Erythroblast (primary cell): ENCODE measurements around the gene SETD1B.
"Not testable (repeated sequence)": the region's sequence is repeated elsewhere in the genome, so short reads cannot be mapped to it uniquely, and the experiment has no call there.

Experiments
- DNase-seq, 2 experiments: peaks; one replicate each; lab custom pipeline; 2025; lab: John Stamatoyannopoulos, UW
- GATA1 ChIP-seq: IDR thresholded peaks from 2 replicates; pipeline ENCODE4 v1.6.1; 2011; ENCODE audit warnings: low read depth, mild to moderate bottlenecking, control low read depth, low read length, moderate library complexity
- POLR2A ChIP-seq: IDR thresholded peaks from 2 replicates; pipeline ENCODE4 v1.6.1; 2011; ENCODE audit warnings: mild to moderate bottlenecking, low read length

Gene SETD1B

GRCh38 chr12:121861636-121862254, 57.9 kb downstream of the SETD1B start:
- TF ChIP-seq GATA1 (no peak), POLR2A (no peak)
- DNase-seq, result peak; percentile 53 to 59

DNA sequence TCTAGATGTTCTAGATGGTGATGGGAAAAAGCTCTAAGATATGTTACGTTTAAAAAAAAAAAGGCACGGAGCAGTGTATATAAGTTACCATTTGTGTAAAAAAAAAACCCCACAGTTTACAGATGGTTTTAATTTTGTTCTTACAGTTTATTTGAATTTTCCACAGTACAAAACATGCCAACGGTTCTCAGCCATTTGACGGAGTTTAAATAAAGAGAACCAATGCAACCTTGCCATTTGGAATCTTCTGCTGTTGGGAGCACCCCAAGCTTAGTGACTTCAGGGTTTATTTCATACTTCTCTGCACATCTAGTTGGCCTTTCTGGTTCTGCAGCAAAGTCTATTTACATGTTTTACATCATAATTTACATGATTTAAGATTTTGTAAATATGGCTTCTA, 62.5 kb downstream of the SETD1B start:
- DNase-seq, result no peak
- TF ChIP-seq GATA1 (no peak), POLR2A (no peak)

DNA sequence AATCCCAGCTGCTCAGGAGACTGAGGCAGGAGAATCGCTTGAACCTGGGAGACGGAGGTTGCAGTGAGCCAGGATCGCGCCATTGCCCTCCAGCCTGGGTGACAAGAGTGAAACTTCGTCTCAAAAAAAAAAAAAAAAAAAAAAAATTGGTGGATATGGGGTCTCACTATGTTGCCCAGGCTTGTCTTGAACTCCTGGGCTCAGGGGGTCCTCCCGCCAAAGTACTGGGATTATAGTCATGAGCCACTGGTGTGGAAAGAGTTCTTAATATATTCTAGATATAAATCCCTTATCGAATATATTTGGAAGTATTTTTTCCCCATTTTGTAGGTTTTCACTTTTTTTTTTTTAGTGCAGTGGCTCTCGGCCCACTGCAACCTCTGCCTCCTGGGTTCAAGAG, 65.4 kb downstream of the SETD1B start:
- DNase-seq, result not testable (repeated sequence)

GRCh38 chr12:121871467-121871866, 67.7 kb downstream of the SETD1B start:
- peak; percentile 93 to 99 for DNase-seq

GRCh38 chr12:121872546-121873215, 68.9 kb downstream of the SETD1B start:
- peak in 1 of 2 experiments; percentile 49 for DNase-seq
- no peak for TF ChIP-seq POLR2A
- no peak for TF ChIP-seq GATA1

More at GRCh38 chr12:121871467-121871866, 67.7 kb downstream of the SETD1B start:
- peak; percentile 90 for TF ChIP-seq GATA1
- TF ChIP-seq POLR2A, result peak; percentile 65

DNA sequence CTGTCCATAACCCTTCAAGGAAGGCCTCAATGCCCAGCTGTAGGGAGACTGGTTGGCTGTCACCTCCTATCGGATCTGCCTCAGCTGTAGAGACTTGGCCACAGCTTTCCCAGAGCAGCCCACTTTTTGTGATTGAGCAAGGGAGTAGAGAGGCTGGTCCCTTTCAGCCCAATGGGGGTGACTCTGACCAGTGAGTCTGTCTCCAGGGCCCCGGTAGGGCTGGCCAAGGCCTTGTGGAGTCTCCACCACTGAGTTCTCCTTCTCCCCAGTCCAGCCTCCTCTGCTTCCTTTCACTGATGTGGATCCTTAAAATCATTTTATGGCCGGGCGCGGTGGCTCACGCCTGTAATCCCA, 69.4 kb downstream of the SETD1B start:
- TF ChIP-seq GATA1 (no peak), POLR2A (no peak)
- DNase-seq, result no peak

DNA sequence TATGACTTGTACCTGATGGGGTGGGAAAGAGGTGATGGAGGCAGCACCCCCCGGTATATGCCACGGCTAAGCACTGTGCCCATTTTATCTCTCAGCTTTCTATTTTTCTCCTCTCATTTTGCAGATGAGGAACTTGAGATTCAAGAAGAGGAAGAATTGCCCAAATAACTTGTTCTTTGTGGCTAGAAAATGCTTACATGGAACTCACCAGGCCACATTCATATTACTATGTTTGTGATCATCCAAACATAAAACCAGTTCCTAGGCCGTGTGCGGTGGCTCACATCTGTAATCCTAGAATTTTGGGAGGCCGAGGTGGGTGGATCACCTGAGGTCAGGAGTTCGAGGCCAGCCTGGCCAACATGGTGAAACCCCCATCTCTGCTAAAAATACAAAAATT, 70.3 kb downstream of the SETD1B start:
- TF ChIP-seq POLR2A, result no peak
- no peak for DNase-seq

GRCh38 chr12:121875582-121875981, 71.8 kb downstream of the SETD1B start:
- no peak for DNase-seq
- no peak for TF ChIP-seq POLR2A
- TF ChIP-seq GATA1, result no peak

DNA sequence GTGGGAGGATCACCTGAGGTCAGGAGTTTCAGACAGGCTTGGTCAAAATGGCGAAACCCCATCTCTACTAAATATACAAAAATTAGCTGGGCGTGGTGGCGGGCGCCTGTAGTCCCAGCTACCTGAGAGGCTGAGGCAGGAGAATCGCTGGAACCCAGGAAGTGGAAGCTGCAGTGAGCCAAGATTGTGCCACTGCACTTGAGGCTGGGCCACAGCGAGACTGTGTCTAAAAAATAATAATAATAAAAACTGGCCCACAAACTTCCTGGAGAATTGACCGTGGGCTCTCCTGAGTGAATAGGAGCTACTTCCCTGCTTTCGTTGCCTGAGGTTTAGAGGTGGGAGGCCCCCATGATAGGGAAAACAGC, 72.3 kb downstream of the SETD1B start:
- not testable (repeated sequence) for DNase-seq
